ENCODE measurements around the gene NT5C2.

DNA sequence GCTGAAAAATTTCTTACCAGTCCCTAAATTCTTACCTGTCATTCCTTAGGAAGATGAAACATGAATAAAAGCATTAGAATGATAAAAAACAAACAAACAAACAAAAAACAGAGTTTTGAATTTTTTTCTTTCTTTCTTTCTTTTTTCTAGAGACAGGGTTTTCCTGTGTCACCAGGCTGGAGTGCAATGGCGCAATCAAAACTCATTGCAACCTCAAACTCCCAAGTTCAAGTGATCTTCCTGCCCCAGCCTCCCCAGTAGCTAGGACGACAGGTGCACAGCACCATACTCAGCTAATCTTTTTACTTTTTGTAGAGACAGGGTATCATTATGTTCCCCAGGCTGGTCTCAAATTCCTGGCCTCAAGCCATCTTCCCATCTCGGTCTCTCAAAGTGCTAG is 26.5 kb downstream of the NT5C2 start:
- TF ChIP-seq, protein P1, sequence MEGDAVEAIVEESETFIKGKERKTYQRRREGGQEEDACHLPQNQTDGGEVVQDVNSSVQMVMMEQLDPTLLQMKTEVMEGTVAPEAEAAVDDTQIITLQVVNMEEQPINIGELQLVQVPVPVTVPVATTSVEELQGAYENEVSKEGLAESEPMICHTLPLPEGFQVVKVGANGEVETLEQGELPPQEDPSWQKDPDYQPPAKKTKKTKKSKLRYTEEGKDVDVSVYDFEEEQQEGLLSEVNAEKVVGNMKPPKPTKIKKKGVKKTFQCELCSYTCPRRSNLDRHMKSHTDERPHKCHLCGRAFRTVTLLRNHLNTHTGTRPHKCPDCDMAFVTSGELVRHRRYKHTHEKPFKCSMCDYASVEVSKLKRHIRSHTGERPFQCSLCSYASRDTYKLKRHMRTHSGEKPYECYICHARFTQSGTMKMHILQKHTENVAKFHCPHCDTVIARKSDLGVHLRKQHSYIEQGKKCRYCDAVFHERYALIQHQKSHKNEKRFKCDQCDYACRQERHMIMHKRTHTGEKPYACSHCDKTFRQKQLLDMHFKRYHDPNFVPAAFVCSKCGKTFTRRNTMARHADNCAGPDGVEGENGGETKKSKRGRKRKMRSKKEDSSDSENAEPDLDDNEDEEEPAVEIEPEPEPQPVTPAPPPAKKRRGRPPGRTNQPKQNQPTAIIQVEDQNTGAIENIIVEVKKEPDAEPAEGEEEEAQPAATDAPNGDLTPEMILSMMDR (IDR thresholded peaks at IDR 0.05 in 4 of 5, conservative IDR thresholded peaks at IDR 0.05 in 1 of 5): no peak
- TF ChIP-seq POLR2A (IDR thresholded peaks at IDR 0.05): no peak
